T-cell (primary cell): ENCODE data around the gene TLL1. TPM values are rescaled to one million over a fixed set of nuclear protein-coding genes. Genes with fewer than 3 reads are reported as not detected.

Source experiments
- ATAC-seq, 4 experiments: fragments of 200-7000 bp in 3 of 4; fragments of 150-1000 bp in 1 of 4; cut with Tn5 transposase; replicated peaks in 1 of 4; 1 replicate in 3 of 4; 2 replicates in 1 of 4; pipeline ENCODE4 v1.10.0; 2021; ENCODE audit warnings: moderate library complexity in 3 of 4, mild to moderate bottlenecking in 2 of 4, moderate number of reproducible peaks in 1 of 4
- CTCF ChIA-PET, 2 donors: fragments of 300-600 bp; sonication (Branson Sonifier 250); formaldehyde crosslinking; loops; one replicate each; lab custom pipeline; 2022; ENCODE audit warnings: antibody characterized with exemption in 2 of 2; lab: Charles Lee
- POLR2A ChIA-PET, 2 donors: fragments of 300-600 bp; sonication (Branson Sonifier 250); formaldehyde crosslinking; loops; one replicate each; lab custom pipeline; 2022; ENCODE audit warnings: antibody characterized with exemption in 2 of 2; lab: Charles Lee
- DNase-seq, 35 experiments: peaks; one replicate each; pipeline versions ENCODE4 v3.0.0 to v3.0.0-alpha.2; 2013 to 2023
- H3K27ac ChIP-seq: one replicate; pipeline ENCODE4 v1.5.1; 2013; ENCODE audit warnings: low read length
- H3K27me3 ChIP-seq, 2 experiments: replicated peaks in 1 of 2; 1 replicate in 1 of 2; 2 replicates in 1 of 2; pipeline versions ENCODE4 v1.6.1 to v1.7.0; 2013; ENCODE audit warnings: low read length in 1 of 2, mixed read lengths in 1 of 2; ENCODE audit not compliant: control insufficient read depth in 2 of 2, insufficient read depth in 2 of 2; ENCODE audit errors: extremely low read depth in 1 of 2
- H3K36me3 ChIP-seq, 2 donors: 1 replicate in 1 of 2; 2 replicates in 1 of 2; pipeline versions ENCODE4 v1.6.1 to v1.7.0; 2013; ENCODE audit warnings: low read length in 1 of 2; ENCODE audit not compliant: control insufficient read depth in 2 of 2, insufficient read depth in 1 of 2; ENCODE audit errors: extremely low read depth in 1 of 2
- H3K4me1 ChIP-seq, 2 experiments: 1 replicate in 1 of 2; 2 replicates in 1 of 2; pipeline versions ENCODE4 v1.6.1 to v1.7.0; 2013; ENCODE audit warnings: low read length in 2 of 2, mixed read lengths in 1 of 2; ENCODE audit not compliant: insufficient read depth in 2 of 2, control insufficient read depth in 1 of 2; ENCODE audit errors: extremely low read depth in 1 of 2
- H3K4me3 ChIP-seq, 2 donors: 1 replicate in 1 of 2; 2 replicates in 1 of 2; pipeline versions ENCODE4 v1.5.1 to v1.7.0; 2013; ENCODE audit warnings: mild to moderate bottlenecking in 2 of 2, low read length in 1 of 2, moderate library complexity in 1 of 2; ENCODE audit not compliant: control insufficient read depth in 1 of 2; ENCODE audit errors: extremely low read depth in 1 of 2
- H3K9me3 ChIP-seq: 2 replicates; pipeline ENCODE4 v1.7.0; 2013
- H3K27ac Mint-ChIP-seq, 2 donors: one replicate each; pipeline ENCODE4 v1.8.0; 2020 to 2021; ENCODE audit warnings: mild to moderate bottlenecking in 2 of 2, mixed read lengths in 2 of 2
- H3K27me3 Mint-ChIP-seq, 2 donors: one replicate each; pipeline ENCODE4 v1.8.0; 2021 to 2022; ENCODE audit warnings: mixed read lengths in 2 of 2
- H3K36me3 Mint-ChIP-seq: one replicate; pipeline ENCODE4 v1.8.0; 2021; ENCODE audit warnings: mixed read lengths
- H3K4me1 Mint-ChIP-seq, 3 donors: one replicate each; pipeline ENCODE4 v1.8.0; 2020 to 2022; ENCODE audit warnings: mixed read lengths in 3 of 3, mild to moderate bottlenecking in 1 of 3
- H3K4me3 Mint-ChIP-seq, 3 donors: one replicate each; pipeline ENCODE4 v1.8.0; 2020 to 2022; ENCODE audit warnings: mild to moderate bottlenecking in 3 of 3, mixed read lengths in 3 of 3, moderate library complexity in 3 of 3
- H3K9me3 Mint-ChIP-seq, 3 donors: one replicate each; pipeline ENCODE4 v1.8.0; 2020 to 2022; ENCODE audit warnings: mixed read lengths in 3 of 3
- WGBS: methylation state at CpG from one replicate; pipeline ENCODE4 v1.1.5; 2013; ENCODE audit warnings: missing lambda C conversion rate; ENCODE audit not compliant: insufficient coverage; 5-methylcytosine and 5-hydroxymethylcytosine counted together
- total RNA-seq, 35 experiments: library from RNA in 6 of 35; stranded (reverse) in 6 of 35; fragments of 120-200 nt in 1 of 35; gene quantifications; one replicate each; pipeline versions ENCODE4 v1.2.1 to v1.2.4 and lab custom pipeline; 2013 to 2026

Gene TLL1
- total RNA-seq, 5 donors from 2014 or later (not counting 1 experiment from before 2014, with no cell fraction given): not detected

DNA sequence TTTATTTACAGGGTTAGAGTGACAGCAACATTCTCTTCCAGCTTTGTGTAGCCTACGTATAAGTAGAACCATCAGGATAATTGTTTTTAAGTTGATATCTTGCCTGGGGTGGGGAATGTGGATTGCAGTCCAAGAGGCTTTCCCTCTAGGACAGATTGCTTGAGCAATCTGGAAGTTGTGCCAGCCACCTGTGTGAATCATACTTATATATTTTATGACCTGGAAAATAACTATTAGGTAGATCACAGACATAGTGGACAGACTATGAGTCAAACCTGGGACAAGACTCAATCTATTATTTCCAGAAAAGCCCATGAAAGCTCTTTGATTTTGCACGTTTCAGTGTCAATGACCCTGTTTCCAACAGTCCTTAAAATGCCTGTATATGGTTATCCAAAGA, 98.9 kb downstream of the TLL1 start:
- POLR2A ChIA-PET: no interaction called here

DNA sequence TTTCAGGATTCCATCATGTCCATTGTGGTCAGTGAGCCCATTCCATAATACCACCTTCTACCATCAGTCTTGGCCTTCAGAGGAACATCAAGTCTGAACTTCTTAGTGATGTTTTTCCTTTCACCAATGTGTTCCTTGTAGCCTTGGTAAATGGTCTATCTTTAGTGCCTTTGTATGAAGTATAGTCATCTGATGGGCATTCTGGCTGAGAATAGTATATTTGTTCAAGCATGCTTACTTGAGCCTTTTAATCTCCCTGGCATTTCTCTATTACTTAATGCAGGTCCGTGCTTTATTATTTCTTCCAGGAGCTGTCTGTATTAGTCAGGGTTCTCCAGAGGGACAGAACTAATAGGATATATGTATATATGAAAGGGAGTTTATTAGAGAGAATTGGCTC, 99.7 kb downstream of the TLL1 start:
- Mint-ChIP-seq H3K4me1 (no peaks in the 10 kb centered on the region), H3K27me3 (no peaks in the 10 kb centered on the region), H3K27ac (no peak overlapping the region), H3K4me3 (no peak overlapping the region), H3K36me3 (no peaks in the 10 kb centered on the region), H3K9me3 (peaks cover under 1 to 14% (median 7%) of the 10 kb centered on the region in 3 donors)
- no peak for ATAC-seq
- DNase-seq: no peak
- no peak overlapping the region for H3K27ac ChIP-seq
- H3K9me3 ChIP-seq: no peaks in the 10 kb centered on the region
- H3K4me3 ChIP-seq: no peak overlapping the region
- no peaks in the 10 kb centered on the region for H3K27me3 ChIP-seq
- POLR2A ChIA-PET: no interaction called here
- CTCF ChIA-PET: no interaction called here
- H3K4me1 ChIP-seq: no peaks in the 10 kb centered on the region
- WGBS: no CpG with 5 or more reads among the region's 1 CpG
- H3K36me3 ChIP-seq: no peaks in the 10 kb centered on the region

More for the DNA sequence above, 98.9 kb downstream of the TLL1 start:
- peaks cover 5 to 16% (median 14%) of the 10 kb centered on the region in 3 donors for H3K9me3 Mint-ChIP-seq
- H3K27ac Mint-ChIP-seq: no peak overlapping the region
- Histone ChIP-seq H3K4me3 (no peak overlapping the region), H3K27me3 (no peaks in the 10 kb centered on the region), H3K4me1 (no peaks in the 10 kb centered on the region), H3K27ac (no peak overlapping the region), H3K36me3 (no peaks in the 10 kb centered on the region), H3K9me3 (no peaks in the 10 kb centered on the region)
- CTCF ChIA-PET: no interaction called here
- no peaks in the 10 kb centered on the region for H3K4me1 Mint-ChIP-seq
- no peaks in the 10 kb centered on the region for H3K27me3 Mint-ChIP-seq
- DNase-seq (no peak), ATAC-seq (no peak)
- H3K4me3 Mint-ChIP-seq: no peak overlapping the region
- 89% methylated on average over 1 of the region's 2 CpGs for WGBS
- no peaks in the 10 kb centered on the region for H3K36me3 Mint-ChIP-seq

DNA sequence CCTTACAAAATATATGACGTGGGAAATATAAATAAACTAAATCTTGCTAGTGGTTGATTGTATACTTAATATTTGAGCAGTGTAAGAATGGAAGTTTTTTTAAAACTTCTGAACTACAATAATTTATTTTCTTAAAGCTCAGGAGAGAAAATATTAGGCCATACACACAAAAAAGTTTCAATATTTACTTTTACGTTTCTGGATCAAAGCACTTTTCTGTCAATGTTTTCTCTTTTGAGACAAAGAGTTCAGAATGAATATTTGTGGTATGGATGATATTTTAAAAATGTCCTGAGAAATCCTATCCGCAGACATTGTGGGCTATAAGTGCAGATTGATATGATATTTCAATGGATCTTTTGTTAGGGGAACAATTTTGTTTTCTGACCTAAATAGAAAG, 109.9 kb downstream of the TLL1 start:
- ChIA-PET POLR2A (no interaction called here), CTCF (no interaction called here)
- WGBS: no CpG with 5 or more reads among the region's 3 CpGs
- H3K27ac Mint-ChIP-seq: no peak overlapping the region
- Histone ChIP-seq H3K9me3 (no peaks in the 10 kb centered on the region), H3K27me3 (no peaks in the 10 kb centered on the region), H3K4me3 (no peak overlapping the region), H3K4me1 (no peaks in the 10 kb centered on the region), H3K36me3 (no peaks in the 10 kb centered on the region), H3K27ac (no peak overlapping the region)
- peaks cover 0 to 2% (median 0%) of the 10 kb centered on the region in 3 donors for H3K9me3 Mint-ChIP-seq
- H3K36me3 Mint-ChIP-seq: no peaks in the 10 kb centered on the region
- no peaks in the 10 kb centered on the region for H3K27me3 Mint-ChIP-seq
- no peaks in the 10 kb centered on the region for H3K4me1 Mint-ChIP-seq
- DNase-seq (no peak), ATAC-seq (no peak)
- no peak overlapping the region for H3K4me3 Mint-ChIP-seq

DNA sequence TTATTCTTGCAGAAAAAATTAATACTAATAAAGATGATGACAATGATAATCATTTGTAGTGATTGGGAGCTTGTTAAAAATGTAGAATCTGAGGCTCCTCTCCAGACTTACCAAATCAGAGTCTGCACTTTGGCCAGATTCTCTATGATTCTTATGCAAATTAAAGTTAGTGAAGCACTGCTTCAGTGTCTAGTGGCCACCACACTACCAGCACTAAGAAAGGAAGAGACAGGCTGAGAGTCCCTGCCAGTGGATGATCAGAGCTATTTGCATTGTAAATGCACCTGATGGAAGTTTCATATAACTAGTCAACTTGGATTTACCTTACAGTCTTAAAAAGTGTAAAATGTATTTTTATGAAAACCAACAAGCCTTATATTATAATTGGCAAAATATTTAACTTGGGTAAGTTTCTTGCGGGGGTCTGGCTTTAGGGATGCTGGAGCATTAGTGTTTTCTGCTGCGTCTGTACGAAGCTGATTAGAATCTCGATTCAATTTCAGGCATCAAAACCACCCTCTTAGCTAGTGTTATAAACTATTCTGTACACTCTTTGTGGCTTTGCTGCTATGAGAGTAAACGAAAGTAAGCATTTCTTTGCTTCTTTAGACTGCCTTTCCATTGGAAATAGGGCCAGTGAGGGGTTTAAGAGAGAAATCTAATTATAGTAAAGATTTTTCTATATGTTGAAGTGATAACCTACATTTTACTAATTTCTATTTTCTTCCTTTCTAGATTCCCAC, 114.1 kb downstream of the TLL1 start:
- Mint-ChIP-seq H3K27me3 (no peaks in the 10 kb centered on the region), H3K4me3 (no peak overlapping the region), H3K27ac (no peak overlapping the region), H3K4me1 (no peaks in the 10 kb centered on the region), H3K9me3 (peaks cover 0 to 2% (median 0%) of the 10 kb centered on the region in 3 donors), H3K36me3 (no peaks in the 10 kb centered on the region)
- ChIA-PET POLR2A (no interaction called here), CTCF (no interaction called here)
- no CpG with 5 or more reads among the region's 5 CpGs for WGBS
- Histone ChIP-seq H3K4me3 (no peak overlapping the region), H3K9me3 (no peaks in the 10 kb centered on the region), H3K27me3 (no peaks in the 10 kb centered on the region), H3K4me1 (no peaks in the 10 kb centered on the region), H3K27ac (no peak overlapping the region), H3K36me3 (no peaks in the 10 kb centered on the region)
- ATAC-seq (no peak), DNase-seq (no peak)

DNA sequence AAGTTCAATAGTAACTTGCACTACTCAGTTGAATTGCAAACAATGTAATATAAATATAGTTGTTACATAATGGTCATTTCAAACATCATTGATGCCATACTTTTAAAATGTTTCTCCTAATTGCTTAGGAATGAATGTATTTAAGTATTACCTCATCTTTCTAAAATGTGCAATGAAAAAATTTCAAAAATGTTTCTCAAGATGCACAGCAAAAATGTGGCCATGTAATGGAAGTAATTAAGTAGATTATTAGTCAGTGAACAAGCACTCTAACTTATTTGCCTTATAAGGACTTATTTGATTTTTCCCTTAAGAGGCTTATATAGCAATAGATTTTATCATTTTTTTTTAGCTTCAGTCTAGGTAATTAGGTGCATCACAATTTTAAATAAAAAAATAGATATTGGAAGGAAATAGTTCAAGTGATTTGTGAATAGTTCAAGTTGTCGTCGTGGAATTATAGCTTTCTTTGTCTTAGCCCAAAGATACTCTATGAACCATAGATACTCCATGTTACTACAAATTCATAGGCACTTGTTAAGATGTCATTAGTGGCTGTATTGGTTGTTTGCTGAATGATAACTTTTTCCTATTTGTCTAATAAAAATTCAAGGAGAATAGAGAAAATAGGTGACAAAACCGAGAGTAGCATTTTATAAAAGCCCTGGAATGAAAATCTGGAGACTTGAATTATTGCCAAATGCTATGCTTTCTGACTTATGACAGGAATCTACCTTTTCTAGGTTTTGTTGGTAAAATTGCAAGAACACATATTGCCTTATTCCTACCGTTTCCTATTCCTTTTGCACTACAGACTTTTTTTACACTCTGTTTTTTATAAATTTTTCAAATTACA, 118.5 kb downstream of the TLL1 start:
- ChIA-PET CTCF (interaction anchor here in 1 of 2 donors (0.7 kb wide), 1 partner anchor 162 kb away, joined by 3 read pairs; no protein-coding TSS in a partner anchor), POLR2A (no interaction called here)
- Mint-ChIP-seq H3K27ac (no peak overlapping the region), H3K4me1 (no peaks in the 10 kb centered on the region), H3K36me3 (no peaks in the 10 kb centered on the region), H3K27me3 (no peaks in the 10 kb centered on the region), H3K9me3 (peaks cover 0 to 2% (median 0%) of the 10 kb centered on the region in 3 donors), H3K4me3 (no peak overlapping the region)
- DNase-seq (no peak), ATAC-seq (no peak)
- Histone ChIP-seq H3K27me3 (no peaks in the 10 kb centered on the region), H3K9me3 (no peaks in the 10 kb centered on the region), H3K4me3 (no peak overlapping the region), H3K27ac (no peak overlapping the region), H3K4me1 (no peaks in the 10 kb centered on the region), H3K36me3 (no peaks in the 10 kb centered on the region)
- no CpG with 5 or more reads among the region's 4 CpGs for WGBS

DNA sequence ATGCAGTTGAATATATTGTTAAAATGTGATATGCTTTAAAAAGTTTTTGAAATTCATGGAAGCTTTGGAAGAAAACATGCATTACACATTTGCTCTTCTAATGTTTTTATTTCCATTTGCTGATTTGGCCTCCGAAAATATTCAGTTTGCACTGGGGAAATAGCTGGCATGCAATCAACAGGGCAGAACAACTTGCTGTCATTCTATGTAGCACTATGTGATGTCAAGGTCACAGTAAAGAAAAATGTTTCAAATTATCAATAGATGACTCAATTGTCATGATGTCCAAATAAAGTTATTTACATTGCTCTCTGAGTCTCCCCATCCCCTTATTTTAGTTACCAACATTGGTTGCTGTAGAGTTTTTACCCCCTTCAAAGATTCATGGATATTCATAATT, 119.2 kb downstream of the TLL1 start:
- no peaks in the 10 kb centered on the region for H3K9me3 Mint-ChIP-seq
- H3K27me3 ChIP-seq: no peaks in the 10 kb centered on the region
- no peaks in the 10 kb centered on the region for H3K9me3 ChIP-seq
- ATAC-seq (no peak), DNase-seq (no peak)
- POLR2A ChIA-PET: no interaction called here
- H3K36me3 Mint-ChIP-seq: no peaks in the 10 kb centered on the region
- H3K4me3 ChIP-seq: no peak overlapping the region
- H3K27ac Mint-ChIP-seq: no peak overlapping the region
- no peaks in the 10 kb centered on the region for H3K36me3 ChIP-seq
- H3K4me3 Mint-ChIP-seq: no peak overlapping the region
- CTCF ChIA-PET: interaction anchor here in 1 of 2 donors (0.7 kb wide), 1 partner anchor 162 kb away, joined by 3 read pairs; no protein-coding TSS in a partner anchor
- no peaks in the 10 kb centered on the region for H3K27me3 Mint-ChIP-seq
- H3K4me1 Mint-ChIP-seq: no peaks in the 10 kb centered on the region
- no peaks in the 10 kb centered on the region for H3K4me1 ChIP-seq
- WGBS: no CpG with 5 or more reads among the region's 1 CpG
- no peak overlapping the region for H3K27ac ChIP-seq
